Activated gamma-delta T cell treated with anti-CD3 and anti-CD28 coated beads, Interleukin-2, amount 50 U/mL, for 16 hours (primary cell): Measurements from ENCODE around the gene KCNIP2.

Experiments used
- DNase-seq: peaks from one replicate; pipeline ENCODE4 v3.0.0-alpha.2; 2020; ENCODE audit warnings: low read depth

The KCNIP2 gene

DNA sequence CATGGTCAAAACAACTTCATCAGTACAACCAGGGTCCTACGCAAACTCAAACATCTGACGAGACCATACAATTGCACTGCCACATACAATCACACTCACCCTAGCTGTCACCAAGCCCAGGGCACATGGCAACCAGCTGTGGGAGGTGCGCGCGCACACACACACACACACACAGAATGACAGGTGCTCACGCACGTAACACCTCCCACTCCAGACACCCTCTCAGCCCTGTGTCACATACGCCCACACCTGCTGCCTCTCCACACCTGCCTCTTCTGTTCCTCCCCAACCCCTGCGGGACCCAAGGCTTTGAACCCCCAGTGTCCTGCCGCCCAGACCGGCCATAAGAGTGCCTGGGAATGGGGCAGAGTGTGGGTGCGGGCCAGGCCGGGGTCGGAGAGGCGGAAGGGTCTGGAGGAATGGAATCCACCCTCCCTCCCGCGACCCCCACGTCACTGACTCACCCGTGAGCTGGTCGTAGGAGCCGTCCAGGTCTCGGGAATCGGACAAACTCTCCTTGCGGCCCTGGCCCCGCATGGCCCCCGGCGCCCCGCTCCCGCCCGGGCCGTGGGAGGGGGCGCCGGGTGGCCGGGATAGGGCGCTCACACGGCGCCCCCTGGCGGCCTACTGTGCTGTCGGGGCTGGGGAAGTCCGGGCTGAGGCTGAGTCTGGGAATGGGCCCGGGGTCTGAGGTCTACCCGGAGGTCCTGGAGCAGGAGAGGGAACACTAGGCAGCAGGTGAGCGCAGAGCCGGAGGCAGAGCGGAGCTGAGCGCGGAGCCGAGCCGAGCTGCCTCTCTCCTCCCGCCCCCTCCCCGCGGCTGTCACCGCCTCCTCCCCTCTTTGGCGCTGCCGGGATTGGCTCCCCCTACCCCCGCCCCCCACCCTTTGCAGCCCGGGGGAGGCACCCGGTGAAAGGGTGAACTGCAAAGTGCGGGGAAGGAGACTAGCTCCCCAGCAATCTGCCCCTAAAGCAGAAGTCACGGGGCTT lies at the start of gene KCNIP2:
Gene KCNIP2 (minus strand): TSS at position 769 of the 990 bp plus-strand sequence. CDS start 232 bp downstream, at position 537.
- DNase-seq, result peak; percentile 40

- no peak for DNase-seq
These were observed 49.3 kb upstream of the KCNIP2 start for GRCh38 chr10:101892782-101893391.

GRCh38 chr10:101889256-101890210 lies 45.9 kb upstream of the KCNIP2 start:
- peak; percentile 53 for DNase-seq

- DNase-seq, result no peak
These were observed 44.8 kb upstream of the KCNIP2 start for GRCh38 chr10:101888251-101888949.

DNA sequence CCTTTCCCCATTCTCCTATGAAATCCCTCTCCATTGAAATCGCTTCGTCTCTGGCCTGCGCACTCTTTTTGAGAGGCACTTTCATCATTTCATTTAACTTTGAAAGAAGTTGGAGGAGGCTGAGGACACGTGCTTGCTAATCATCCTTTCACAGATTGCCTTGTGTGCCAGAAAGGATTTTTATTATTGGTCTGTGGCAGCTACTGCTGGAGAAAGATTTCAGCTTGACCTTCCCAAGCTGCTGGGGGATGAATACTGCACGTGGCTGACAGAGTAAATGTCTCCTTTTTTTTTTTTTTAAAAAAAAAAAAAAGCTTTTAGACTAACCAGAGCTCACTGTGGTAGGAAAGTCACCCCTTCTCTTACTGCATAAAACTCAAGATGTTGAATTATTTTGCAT lies 44.2 kb upstream of the KCNIP2 start:
- no peak for DNase-seq

DNA sequence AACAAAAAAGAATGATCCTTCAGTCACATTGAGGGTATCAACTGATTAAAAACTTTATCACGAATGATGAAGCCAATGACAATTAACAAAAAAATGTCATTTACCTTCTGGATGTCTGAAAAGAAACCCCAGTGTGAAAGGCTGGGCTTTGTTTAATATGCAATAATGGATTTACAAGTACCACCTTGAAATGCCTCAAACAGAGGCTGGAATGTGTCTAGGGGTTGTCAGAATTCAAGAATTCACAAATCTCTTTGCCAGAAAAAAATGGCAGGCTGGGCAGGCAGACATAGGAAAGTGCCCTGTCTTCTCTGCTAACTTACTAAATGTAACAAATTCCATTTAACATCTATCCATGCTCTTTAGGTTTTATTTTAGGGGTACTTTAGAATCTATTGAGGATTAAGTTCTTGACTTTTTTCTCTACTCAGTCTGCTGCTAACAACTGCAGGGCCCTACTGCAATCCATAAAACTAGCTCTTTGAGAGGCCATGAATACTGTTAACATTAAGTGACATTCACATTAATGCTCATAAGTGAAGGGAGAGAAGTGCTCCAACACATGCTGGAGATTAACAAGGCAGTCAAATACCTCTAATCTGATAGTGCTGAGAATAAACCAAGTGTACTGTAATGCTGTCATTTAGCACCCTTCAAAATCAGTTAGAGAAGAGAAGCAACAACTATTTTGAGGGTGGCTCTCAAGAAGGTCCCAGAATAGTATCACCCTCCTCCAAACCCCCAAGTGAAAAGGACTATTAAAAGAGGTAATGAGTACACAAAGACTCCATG lies 43.1 kb upstream of the KCNIP2 start:
- DNase-seq, result no peak

- no peak for DNase-seq
These were observed 37.6 kb upstream of the KCNIP2 start for GRCh38 chr10:101881036-101881774.

DNA sequence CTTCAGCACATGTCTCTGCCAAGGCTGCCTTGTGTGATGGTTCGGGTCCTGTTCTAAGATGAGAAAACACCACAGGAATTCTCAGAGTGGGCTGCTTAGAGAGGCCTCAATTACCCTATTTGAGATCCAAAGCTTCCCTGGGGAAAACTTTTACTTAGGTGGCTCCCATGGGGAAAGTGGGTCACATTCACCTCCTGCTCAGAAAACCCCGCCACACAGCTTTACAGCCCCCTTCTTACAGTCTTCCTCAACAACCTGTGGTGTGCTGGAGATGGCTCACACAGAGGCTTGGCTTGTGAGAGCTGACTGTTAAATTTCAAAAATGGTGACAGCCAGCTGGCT lies 36.6 kb upstream of the KCNIP2 start:
- DNase-seq, result no peak

DNA sequence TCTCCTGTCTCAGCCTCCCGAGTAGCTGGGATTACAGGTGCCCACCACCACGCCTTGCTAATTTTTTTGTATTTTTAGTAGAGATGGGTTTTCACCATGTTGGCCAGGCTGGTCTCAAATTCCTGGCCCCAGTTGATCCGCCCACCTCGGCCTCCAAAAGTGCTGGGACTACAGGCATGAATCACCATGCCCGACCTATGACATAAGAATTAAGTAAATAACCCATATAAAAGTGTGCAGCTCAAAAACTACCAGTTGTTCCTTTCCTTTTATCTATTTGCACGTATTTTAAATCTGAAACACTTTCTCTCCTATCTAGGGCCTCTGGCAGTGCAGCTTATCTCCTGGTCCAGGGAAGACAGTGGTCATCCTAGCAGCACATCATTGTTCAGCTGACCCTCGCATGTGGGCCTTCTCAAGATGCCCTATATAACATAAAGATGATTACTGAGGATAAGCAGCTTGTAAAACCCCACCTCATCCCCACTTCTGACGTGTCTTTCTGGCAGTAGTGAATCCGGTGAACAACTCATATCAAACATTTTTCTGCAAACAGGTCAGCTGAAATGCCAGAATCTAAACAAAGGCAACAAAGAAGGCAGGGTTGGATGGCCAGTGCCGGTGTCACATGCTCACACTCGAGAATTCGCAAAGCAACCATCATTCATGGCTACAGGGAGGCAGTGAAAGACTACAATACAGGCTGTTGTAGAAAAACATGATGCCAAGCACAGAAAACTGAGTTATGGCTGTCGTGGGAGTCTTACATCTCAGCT lies 36.0 kb upstream of the KCNIP2 start:
- DNase-seq, result no peak

DNA sequence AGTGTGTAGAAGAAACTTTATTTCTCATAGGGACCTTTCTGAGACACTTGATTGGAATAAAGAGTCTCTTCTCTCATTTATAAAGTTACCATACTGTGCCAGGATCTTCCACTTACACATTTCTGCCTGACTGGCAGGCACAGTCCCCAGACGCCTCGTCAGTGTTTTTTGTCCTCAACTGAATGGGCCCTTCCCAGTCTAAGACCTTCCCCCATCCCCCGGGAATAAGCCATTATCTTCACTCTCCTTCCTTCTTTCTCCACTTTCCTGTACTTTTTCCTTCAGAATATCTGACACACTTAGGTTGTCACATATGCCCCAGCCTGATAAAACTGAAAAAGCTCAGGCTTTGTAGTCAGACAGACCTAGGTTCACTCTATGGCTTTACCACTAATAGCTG lies 35.3 kb upstream of the KCNIP2 start:
- no peak for DNase-seq

DNA sequence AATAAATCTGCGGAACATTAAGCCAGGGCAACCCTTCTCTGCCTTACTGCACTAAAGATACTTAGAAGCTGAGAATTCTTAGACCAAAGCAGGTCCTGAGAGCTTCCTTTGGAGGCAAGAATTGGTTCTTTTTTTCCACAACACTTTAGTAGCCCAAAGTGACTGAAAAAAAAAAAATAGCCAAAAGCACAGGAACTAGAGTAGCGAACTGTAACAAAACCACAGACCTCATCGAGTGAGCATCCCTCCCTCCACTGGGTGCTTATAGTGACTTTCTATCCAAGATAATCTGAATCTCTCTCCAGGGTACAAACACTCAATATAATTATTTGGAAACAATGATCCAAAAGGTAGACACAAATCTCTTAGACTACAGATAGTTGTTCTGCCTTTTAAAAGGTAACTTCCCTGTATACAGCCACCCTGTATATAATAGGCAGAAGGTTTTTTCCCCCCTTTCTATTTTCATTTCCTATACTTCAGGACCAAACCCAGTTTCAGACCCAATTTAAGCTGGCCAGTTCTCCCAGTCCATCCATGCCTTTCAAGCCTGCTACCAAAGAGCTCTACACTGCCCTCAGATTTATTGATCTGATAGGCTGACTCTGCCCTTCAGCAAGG lies 31.6 kb upstream of the KCNIP2 start:
- DNase-seq, result no peak

DNA sequence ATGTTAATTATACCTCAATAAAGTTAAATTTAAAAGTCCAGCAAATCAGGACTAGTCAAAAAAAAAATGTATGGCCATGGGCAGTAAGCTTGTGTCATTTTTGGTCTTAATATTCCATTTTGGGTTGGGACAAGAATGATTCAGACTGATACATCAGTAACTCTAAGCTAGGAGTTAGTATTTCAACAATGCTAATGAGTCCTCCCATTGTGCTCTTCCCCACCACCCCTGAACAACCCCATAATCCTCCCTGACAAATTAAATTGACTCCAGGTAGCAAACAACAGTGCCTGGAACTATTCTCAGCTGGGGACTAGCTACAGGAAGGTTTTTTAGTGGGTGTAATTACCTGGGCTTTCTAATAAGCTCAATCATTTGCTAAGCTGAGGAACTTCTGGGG lies 30.7 kb upstream of the KCNIP2 start:
- DNase-seq, result no peak

DNA sequence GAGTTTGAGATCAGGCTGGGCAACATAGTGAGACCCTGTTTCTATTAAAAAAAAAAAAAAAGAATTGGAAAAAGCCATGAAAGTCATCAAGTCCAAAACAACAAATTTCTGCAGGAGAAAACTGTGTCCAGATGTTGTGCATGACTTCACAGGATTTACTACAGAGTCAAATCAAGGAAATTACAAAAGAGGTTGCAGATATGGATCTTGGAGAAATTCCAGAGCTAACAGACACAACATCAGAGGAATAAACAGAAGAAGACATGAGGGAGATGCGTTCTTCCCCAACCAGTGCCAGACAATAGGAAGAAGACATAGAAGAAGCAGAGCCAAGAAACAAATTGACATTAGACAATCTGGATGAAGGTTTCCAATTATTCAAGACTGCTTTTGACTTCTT lies 24.3 kb upstream of the KCNIP2 start:
- DNase-seq, result no peak

DNA sequence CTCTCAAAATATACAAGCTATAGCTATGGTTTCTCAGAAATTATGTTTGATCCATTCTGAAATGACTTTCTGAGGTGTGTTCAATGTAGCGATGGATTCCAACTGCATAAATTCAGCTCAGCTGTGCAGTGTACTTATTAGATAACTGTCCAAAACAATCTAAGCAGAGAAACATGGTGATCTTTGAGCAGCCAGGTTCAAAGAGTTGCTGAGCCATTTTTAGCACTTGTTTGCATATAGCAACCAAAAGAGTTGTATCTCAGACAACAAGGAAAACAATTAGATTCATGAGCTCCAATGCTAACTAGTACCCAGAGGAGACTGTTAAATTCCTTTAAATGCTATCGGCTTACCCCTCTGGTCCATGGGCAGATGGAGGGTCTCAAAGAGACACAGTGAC lies 15.9 kb upstream of the KCNIP2 start:
- DNase-seq, result no peak

DNA sequence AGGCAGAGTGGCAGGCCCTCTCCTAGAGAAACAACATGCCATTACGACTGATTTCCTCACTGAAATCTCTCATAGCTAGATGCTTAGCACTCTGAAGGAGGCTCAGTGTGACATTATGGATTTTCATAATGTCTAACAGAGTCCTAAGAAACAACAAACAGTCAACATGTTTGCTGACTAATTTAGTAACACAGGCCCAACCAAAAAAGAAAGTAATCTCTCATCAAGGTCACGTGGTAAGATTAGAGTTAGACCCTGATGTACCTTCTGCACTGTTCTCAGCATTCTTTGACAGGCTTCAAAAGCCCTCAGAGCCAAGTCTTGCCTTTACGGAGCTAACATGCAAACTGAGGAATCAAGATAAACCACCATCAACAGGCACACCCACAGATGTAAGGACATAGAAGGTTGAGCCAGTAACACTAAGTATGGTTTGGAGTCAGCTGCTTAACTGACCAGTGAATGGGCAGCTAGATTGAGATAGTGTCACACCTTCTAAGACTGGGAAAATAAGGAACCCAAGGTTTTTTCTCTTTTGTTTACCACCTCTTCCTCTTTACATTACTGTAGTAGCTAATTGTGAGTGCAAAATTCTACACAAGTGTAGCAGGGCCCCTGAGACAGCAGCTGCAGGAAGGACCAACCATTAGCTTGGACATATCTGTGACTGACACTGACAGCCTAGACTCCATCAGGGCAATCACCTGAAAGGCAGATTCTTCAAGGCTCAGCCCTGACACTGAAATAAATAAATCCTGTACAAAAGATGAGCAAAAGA lies 15.3 kb upstream of the KCNIP2 start:
- DNase-seq, result no peak

DNA sequence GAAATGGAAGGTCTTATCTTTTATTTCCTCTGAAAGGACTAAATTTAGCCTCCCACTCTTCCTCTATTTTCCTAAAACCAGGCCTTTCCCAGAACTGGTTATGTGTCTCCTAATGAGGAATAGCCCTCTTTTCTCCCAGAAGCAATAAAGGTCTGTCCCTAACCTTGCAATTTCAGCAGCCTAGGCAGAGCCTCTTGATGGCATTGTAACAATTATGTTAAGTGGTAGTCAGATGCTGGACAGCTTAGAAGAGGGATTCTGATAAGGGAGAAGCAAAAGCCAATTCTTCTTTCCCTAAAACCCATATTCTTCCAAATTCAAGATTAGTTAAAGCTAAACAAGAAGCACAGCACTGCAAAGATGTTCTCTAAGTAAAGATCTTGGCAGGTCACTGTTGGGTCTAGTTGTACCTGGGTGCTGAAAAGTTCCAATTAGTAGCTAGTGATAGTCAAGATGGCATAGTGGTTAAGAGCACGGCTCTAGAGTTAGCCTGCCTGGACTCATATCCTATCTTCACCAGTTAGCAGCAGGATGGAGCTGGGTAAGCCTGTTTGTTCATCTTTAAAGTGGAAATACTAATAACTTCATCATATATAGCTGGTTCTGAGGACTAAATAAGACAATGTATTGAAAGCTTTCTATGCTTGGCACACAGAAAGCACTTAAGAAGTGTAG lies 14.3 kb upstream of the KCNIP2 start:
- DNase-seq, result no peak

- no peak for DNase-seq
These were observed 13.0 kb upstream of the KCNIP2 start for GRCh38 chr10:101856626-101857025.
